Memory B cell (primary cell): Measurements from ENCODE around the gene HMBS.

Experiments used
- ATAC-seq: fragments of 150-1000 bp; cut with Tn5 transposase; 2 replicates; pipeline ENCODE4 v1.10.0; 2021; ENCODE audit warnings: low read depth, mild to moderate bottlenecking, moderate library complexity
- DNase-seq, 2 donors: peaks; one replicate each; pipeline ENCODE4 v3.0.0; 2022; ENCODE audit warnings: low spot score in 2 of 2
- H3K27ac Mint-ChIP-seq: one replicate; pipeline ENCODE4 v1.8.0; 2022; ENCODE audit warnings: mild to moderate bottlenecking, moderate library complexity, mixed read lengths
- H3K27me3 Mint-ChIP-seq: one replicate; pipeline ENCODE4 v1.8.0; 2022; ENCODE audit warnings: mixed read lengths
- H3K36me3 Mint-ChIP-seq: one replicate; pipeline ENCODE4 v1.8.0; 2022; ENCODE audit warnings: mild to moderate bottlenecking, mixed read lengths
- H3K4me1 Mint-ChIP-seq: one replicate; pipeline ENCODE4 v1.8.0; 2022; ENCODE audit warnings: mixed read lengths
- H3K4me3 Mint-ChIP-seq: one replicate; pipeline ENCODE4 v1.8.0; 2022; ENCODE audit warnings: mild to moderate bottlenecking, moderate library complexity, mixed read lengths
- H3K9me3 Mint-ChIP-seq: one replicate; pipeline ENCODE4 v1.8.0; 2022; ENCODE audit warnings: mixed read lengths

Gene HMBS

GRCh38 chr11:119088406-119088805 is 3.7 kb downstream of the HMBS start:
- Mint-ChIP-seq H3K27ac (no peak overlapping the region), H3K4me1 (peaks cover 25% of the 10 kb centered on the region), H3K4me3 (no peak overlapping the region), H3K27me3 (no peaks in the 10 kb centered on the region), H3K9me3 (no peaks in the 10 kb centered on the region), H3K36me3 (no peaks in the 10 kb centered on the region)
- ATAC-seq (no peak), DNase-seq (no peak)

GRCh38 chr11:119089319-119089718 is 4.6 kb downstream of the HMBS start:
- DNase-seq = no peak
- Mint-ChIP-seq H3K9me3 (no peaks in the 10 kb centered on the region), H3K36me3 (no peaks in the 10 kb centered on the region), H3K4me3 (no peak overlapping the region), H3K27me3 (no peaks in the 10 kb centered on the region), H3K27ac (no peak overlapping the region), H3K4me1 (peaks cover 30% of the 10 kb centered on the region)
- no peak for ATAC-seq

DNA sequence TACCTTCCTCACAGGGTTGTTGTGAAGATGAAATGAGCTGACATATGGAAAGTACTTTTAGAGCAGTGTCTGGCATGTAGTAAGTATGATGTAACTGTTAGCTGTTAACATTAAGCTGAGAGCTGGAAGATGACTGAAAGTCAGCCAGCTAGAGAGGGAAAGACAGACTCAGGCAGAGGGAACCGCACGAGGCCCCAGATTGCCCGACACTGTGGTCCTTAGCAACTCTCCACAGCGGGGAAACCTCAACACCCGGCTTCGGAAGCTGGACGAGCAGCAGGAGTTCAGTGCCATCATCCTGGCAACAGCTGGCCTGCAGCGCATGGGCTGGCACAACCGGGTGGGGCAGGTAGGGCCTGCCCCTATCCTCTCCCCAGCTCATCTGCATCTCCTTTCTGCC is 6.5 kb downstream of the HMBS start:
- DNase-seq = no peak
- H3K27me3 Mint-ChIP-seq = no peaks in the 10 kb centered on the region
- H3K4me1 Mint-ChIP-seq = peaks cover 22% of the 10 kb centered on the region
- H3K4me3 Mint-ChIP-seq = no peak overlapping the region
- ATAC-seq = no peak
- H3K9me3 Mint-ChIP-seq = no peaks in the 10 kb centered on the region
- H3K36me3 Mint-ChIP-seq = no peaks in the 10 kb centered on the region
- no peak overlapping the region for H3K27ac Mint-ChIP-seq

DNA sequence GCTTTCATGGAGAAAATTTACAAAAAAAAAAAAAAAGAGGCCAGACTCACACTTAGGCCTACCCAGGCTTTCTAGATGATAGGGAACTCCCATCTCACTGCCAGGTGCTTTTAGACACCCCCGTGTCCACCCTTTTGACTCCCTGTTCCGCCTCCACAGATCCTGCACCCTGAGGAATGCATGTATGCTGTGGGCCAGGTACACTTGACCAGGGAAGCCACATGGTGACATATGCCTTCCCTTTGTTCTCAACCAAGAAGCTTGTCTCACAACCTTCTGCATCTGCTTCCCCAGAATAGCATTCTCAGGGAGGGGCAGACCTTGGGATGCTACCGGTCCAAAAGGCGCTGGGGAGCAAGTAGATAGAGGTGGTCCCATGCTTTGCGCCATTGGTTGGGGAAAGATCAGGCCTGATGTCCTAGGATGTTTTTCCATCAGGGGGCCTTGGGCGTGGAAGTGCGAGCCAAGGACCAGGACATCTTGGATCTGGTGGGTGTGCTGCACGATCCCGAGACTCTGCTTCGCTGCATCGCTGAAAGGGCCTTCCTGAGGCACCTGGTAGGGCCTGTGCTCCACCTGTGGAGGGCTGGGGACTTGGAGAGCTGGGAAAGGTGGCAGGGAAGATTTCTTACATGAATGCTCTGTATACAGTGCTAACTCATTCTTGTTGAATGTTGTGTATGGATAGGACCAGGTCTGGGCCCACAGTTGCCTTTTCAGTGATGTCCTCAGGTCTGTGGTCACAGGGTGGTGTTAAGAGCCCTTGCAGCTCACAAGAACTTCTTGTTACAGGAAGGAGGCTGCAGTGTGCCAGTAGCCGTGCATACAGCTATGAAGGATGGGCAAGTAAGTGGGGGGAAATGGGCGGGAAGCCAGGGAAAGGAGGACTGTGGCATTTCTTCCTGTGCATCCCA is 7.5 kb downstream of the HMBS start:
- no peaks in the 10 kb centered on the region for H3K9me3 Mint-ChIP-seq
- peaks cover 26% of the 10 kb centered on the region for H3K4me1 Mint-ChIP-seq
- no peak overlapping the region for H3K4me3 Mint-ChIP-seq
- H3K36me3 Mint-ChIP-seq = peaks cover 4% of the 10 kb centered on the region
- ATAC-seq (no peak), DNase-seq (no peak)
- no peaks in the 10 kb centered on the region for H3K27me3 Mint-ChIP-seq
- no peak overlapping the region for H3K27ac Mint-ChIP-seq

- peaks cover 10% of the 10 kb centered on the region for H3K36me3 Mint-ChIP-seq
- peak overlapping the region; percentile 94 for H3K4me3 Mint-ChIP-seq
- H3K4me1 Mint-ChIP-seq = peaks cover 33% of the 10 kb centered on the region
- no peaks in the 10 kb centered on the region for H3K27me3 Mint-ChIP-seq
- no peak overlapping the region for H3K27ac Mint-ChIP-seq
- ATAC-seq (no peak), DNase-seq (no peak)
- no peaks in the 10 kb centered on the region for H3K9me3 Mint-ChIP-seq
Observed at GRCh38 chr11:119092880-119093842, 8.5 kb downstream of the HMBS start.

GRCh38 chr11:119093942-119094815 is 9.5 kb downstream of the HMBS start:
- Mint-ChIP-seq H3K36me3 (peaks cover 16% of the 10 kb centered on the region), H3K27ac (peak overlapping the region; percentile 90), H3K4me3 (peak overlapping the region; percentile 94), H3K4me1 (peaks cover 34% of the 10 kb centered on the region), H3K27me3 (no peaks in the 10 kb centered on the region), H3K9me3 (no peaks in the 10 kb centered on the region)
- DNase-seq = peak; percentile 18 to 50
- peak; percentile 0 for ATAC-seq

- H3K9me3 Mint-ChIP-seq = no peaks in the 10 kb centered on the region
- no peaks in the 10 kb centered on the region for H3K27me3 Mint-ChIP-seq
- H3K36me3 Mint-ChIP-seq = peaks cover 16% of the 10 kb centered on the region
- no peak for DNase-seq
- peak; percentile 38 for ATAC-seq
- peaks cover 35% of the 10 kb centered on the region for H3K4me1 Mint-ChIP-seq
- H3K4me3 Mint-ChIP-seq = peak overlapping the region; percentile 94
- H3K27ac Mint-ChIP-seq = peak overlapping the region; percentile 90
Observed at GRCh38 chr11:119094816-119095065, 10.1 kb downstream of the HMBS start.

GRCh38 chr11:119095066-119095880 is 10.6 kb downstream of the HMBS start:
- ATAC-seq (peak; percentile 84), DNase-seq (peak; percentile 99)
- Mint-ChIP-seq H3K36me3 (peaks cover 16% of the 10 kb centered on the region), H3K27ac (peak overlapping the region; percentile 90), H3K9me3 (no peaks in the 10 kb centered on the region), H3K4me3 (peak overlapping the region; percentile 94), H3K4me1 (peaks cover 34% of the 10 kb centered on the region), H3K27me3 (no peaks in the 10 kb centered on the region)

DNA sequence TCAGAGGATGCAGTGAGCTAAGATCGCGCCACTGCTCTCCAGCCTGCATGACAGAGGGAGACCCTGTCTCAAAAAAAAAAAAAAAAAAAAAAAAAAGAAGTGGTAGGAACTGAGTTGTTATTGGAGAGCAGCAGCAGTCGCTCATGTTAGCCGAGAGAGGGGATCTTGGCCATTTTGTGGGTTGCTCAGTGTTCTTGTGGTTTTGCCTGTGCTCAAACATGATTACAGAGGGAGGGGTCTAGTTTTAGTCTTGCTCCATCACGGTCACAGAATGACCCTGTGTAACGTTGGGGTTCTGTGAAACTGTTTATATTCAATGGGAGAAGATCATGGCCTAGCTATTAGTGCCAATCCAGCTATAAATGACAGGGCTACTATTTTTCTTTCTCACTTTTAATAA is 15.0 kb downstream of the HMBS start:
- Mint-ChIP-seq H3K9me3 (no peaks in the 10 kb centered on the region), H3K27me3 (no peaks in the 10 kb centered on the region), H3K27ac (no peak overlapping the region)

GRCh38 chr11:119100246-119100970 is 15.7 kb downstream of the HMBS start:
- Mint-ChIP-seq H3K27me3 (no peaks in the 10 kb centered on the region), H3K27ac (no peak overlapping the region), H3K9me3 (no peaks in the 10 kb centered on the region), H3K4me1 (peaks cover 27% of the 10 kb centered on the region), H3K36me3 (peaks cover 16% of the 10 kb centered on the region), H3K4me3 (peak overlapping the region; percentile 90)
- no peak for ATAC-seq
- DNase-seq = no peak

More for the DNA sequence above, 15.0 kb downstream of the HMBS start:
- H3K4me1 Mint-ChIP-seq = peaks cover 27% of the 10 kb centered on the region
- no peak for ATAC-seq
- DNase-seq = no peak
- H3K4me3 Mint-ChIP-seq = no peak overlapping the region
- peaks cover 16% of the 10 kb centered on the region for H3K36me3 Mint-ChIP-seq

GRCh38 chr11:119100994-119101758 is 16.5 kb downstream of the HMBS start:
- no peaks in the 10 kb centered on the region for H3K27me3 Mint-ChIP-seq
- ATAC-seq = no peak
- DNase-seq = no peak
- H3K27ac Mint-ChIP-seq = peak overlapping the region; percentile 95
- peak overlapping the region; percentile 90 for H3K4me3 Mint-ChIP-seq
- H3K9me3 Mint-ChIP-seq = no peaks in the 10 kb centered on the region
- peaks cover 25% of the 10 kb centered on the region for H3K4me1 Mint-ChIP-seq
- peaks cover 16% of the 10 kb centered on the region for H3K36me3 Mint-ChIP-seq
